Spinal cord (tissue), 10 donors: Measurements from ENCODE around the gene CEP89. TPM values are rescaled to one million over a fixed set of nuclear protein-coding genes. Genes with fewer than 3 reads are reported as not detected.

Experiments used
- DNase-seq, 6 donors: peaks; one replicate each; pipeline versions ENCODE4 v3.0.0 to v3.0.0-alpha.2; 2013 to 2015; ENCODE audit warnings: low spot score in 6 of 6, low read depth in 4 of 6
- H3K27ac ChIP-seq: one replicate; pipeline ENCODE4 v1.5.1; 2013; ENCODE audit warnings: low read depth, low read length, control low read depth
- H3K27me3 ChIP-seq: one replicate; pipeline ENCODE4 v1.6.1; 2013; ENCODE audit warnings: low read length; ENCODE audit not compliant: control insufficient read depth, insufficient read depth
- H3K36me3 ChIP-seq: one replicate; pipeline ENCODE4 v1.6.1; 2013; ENCODE audit warnings: low read length; ENCODE audit not compliant: control insufficient read depth, insufficient read depth
- H3K4me1 ChIP-seq: one replicate; pipeline ENCODE4 v1.6.1; 2013; ENCODE audit warnings: low read length; ENCODE audit not compliant: control insufficient read depth, insufficient read depth
- H3K4me3 ChIP-seq: one replicate; pipeline ENCODE4 v1.5.1; 2013; ENCODE audit warnings: low read depth, low read length, control low read depth
- H3K9me3 ChIP-seq: one replicate; pipeline ENCODE4 v1.6.1; 2013; ENCODE audit warnings: low read length; ENCODE audit not compliant: control insufficient read depth, insufficient read depth
- WGBS: methylation state at CpG from one replicate; pipeline ENCODE4 v1.1.5; 2013; ENCODE audit warnings: missing lambda C conversion rate; ENCODE audit not compliant: insufficient coverage; 5-methylcytosine and 5-hydroxymethylcytosine counted together
- polyA plus RNA-seq, 2 donors: library from polyadenylated mRNA; unstranded; fragments of 120-200 nt; gene quantifications; one replicate each; pipeline ENCODE4 v1.2.1, GENCODE V29; 2013; ENCODE audit not compliant: insufficient read length in 2 of 2
- total RNA-seq, 2 donors: library from RNA; depleted of rRNA in 1 of 2; stranded (reverse); fragments of 120-200 nt in 1 of 2; fragments of >200 nt in 1 of 2; gene quantifications; one replicate each; pipeline versions ENCODE4 v1.2.3 to v1.2.4, GENCODE V29; 2013 to 2014
- donor health status: healthy.

Gene CEP89
- total and polyA plus RNA-seq, 4 donors: 9.0 to 41.8 (median 26.3) TPM

DNA sequence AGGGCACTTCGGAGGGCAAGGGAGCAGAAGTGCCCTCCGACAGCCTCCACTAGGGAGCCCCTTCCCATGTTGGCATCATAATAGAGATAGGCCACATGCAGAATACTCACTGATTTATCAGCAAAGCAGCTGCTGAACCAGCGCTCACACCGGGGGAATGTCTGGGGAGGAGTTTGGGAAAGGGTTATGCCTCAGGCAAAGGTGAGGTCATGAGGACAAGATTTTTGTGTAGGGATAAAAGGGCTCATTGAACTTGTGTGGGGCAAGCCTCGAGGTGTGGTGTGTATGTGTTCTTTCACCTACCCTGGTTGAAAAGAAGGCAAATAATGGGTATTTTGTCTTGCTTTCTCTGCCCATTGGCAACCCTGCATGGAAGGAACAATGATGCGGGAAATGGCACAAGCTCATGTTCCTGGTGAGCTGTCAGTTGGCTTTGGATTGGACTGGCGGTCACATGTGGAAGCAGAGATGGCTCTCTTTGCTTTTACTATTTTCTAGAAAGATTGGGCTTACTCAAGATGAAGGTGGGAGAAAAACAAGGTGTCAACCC, 63.0 kb downstream of the CEP89 start:
- H3K4me1 ChIP-seq: no peaks in the 10 kb centered on the region
- no peaks in the 10 kb centered on the region for H3K27me3 ChIP-seq
- 75% methylated on average over 4 of the region's 7 CpGs for WGBS
- no peak for DNase-seq
- H3K27ac ChIP-seq: no peak overlapping the region
- peaks cover 30% of the 10 kb centered on the region for H3K36me3 ChIP-seq
- no peak overlapping the region for H3K4me3 ChIP-seq
- peaks cover 4% of the 10 kb centered on the region for H3K9me3 ChIP-seq

DNA sequence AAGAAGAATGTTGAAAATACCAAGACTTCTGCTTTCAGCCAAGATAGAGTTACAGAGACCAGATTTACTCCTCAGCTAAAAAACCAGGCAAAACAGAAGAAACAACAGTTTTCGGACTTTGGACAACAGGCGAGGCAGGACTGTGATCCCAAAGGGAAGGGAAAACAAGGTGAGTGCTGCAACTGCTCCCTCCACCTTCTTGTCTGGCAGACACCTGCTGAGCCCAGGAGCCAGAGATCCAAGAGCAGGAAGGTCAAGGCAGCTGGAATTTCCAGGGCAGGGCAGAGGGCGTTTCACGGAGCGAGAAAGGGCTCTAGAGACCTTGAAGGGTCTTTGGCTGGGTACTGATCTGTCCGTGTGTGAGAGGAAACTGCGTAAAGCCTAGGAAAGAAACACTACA, 69.3 kb downstream of the CEP89 start:
- H3K9me3 ChIP-seq: peaks cover 4% of the 10 kb centered on the region
- H3K4me3 ChIP-seq: no peak overlapping the region
- H3K4me1 ChIP-seq: no peaks in the 10 kb centered on the region
- 84% methylated on average over 5 of the region's 7 CpGs for WGBS
- no peak overlapping the region for H3K27ac ChIP-seq
- peaks cover 40% of the 10 kb centered on the region for H3K36me3 ChIP-seq
- no peak for DNase-seq
- no peaks in the 10 kb centered on the region for H3K27me3 ChIP-seq

DNA sequence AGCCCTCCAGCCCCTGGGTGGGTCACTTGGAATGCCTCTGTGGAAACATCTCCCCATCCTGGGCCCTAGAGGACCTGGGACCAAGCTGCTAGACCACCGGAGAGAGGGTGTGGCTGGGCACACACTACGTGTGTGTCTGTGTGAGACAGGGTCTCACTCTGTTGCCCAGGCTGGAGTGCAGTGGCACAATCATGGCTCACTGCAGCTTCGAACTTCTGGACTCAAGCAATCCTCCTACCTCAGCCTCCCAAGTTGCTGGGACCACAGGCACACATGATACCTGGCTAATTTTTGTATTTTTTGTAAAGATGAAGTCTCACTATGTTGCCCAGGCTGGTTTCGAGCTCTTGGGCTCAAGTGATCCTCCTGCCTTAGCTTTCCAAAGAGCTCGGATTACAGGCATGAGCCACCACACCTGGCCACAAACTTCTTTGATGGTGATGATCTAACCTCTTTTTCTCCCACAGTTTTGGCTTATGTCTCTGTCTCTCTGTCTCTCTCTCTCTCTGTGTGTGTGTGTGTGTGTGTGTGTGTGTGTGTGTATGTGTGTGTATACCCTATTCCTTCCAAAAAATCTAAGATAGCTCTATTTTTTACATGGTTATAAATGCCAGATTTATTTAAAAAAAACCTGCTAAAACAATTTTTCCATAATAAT, 70.1 kb downstream of the CEP89 start:
- no peak overlapping the region for H3K4me3 ChIP-seq
- no peaks in the 10 kb centered on the region for H3K4me1 ChIP-seq
- no peak overlapping the region for H3K27ac ChIP-seq
- no peak for DNase-seq
- peaks cover 4% of the 10 kb centered on the region for H3K9me3 ChIP-seq
- H3K27me3 ChIP-seq: no peaks in the 10 kb centered on the region
- 81% methylated on average over 3 of the region's 5 CpGs for WGBS
- peaks cover 33% of the 10 kb centered on the region for H3K36me3 ChIP-seq

DNA sequence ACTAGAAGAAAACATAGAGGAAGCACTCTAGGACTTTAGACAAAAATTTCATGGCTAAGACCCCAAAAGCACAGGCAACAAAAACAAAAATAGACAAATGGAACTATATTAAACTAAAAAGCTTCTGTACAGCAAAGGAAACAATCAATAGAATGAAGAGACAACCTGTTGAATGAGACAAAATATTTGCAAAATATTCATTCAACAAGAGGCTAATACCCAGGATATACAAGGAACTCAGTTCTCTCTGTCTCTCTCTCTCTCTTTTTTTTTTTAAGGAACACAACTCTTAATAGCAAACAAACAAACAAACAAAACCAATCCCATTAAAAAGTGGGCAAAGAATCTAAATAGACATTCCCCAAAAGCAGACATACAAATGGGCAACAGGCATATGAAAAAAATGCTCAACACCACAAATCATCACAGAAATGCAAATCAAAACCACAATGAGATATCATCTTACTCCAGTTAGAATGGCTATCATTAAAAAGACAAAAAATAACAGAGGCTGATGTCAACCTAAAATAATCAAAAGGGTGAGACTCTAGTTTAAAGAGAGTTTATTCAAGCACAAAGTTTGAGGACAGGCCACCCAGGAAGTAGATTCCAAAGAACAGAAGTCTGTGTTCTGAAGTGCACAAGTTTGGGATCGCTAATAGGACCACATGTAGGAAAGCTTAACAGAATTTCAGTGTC, 75.1 kb downstream of the CEP89 start:
- H3K36me3 ChIP-seq: peaks cover 29% of the 10 kb centered on the region
- no peaks in the 10 kb centered on the region for H3K4me1 ChIP-seq
- no peak overlapping the region for H3K27ac ChIP-seq
- H3K9me3 ChIP-seq: peaks cover 9% of the 10 kb centered on the region
- no peak for DNase-seq
- WGBS: 80% methylated on average over 1 of the region's 1 CpG
- H3K4me3 ChIP-seq: no peak overlapping the region
- H3K27me3 ChIP-seq: no peaks in the 10 kb centered on the region

DNA sequence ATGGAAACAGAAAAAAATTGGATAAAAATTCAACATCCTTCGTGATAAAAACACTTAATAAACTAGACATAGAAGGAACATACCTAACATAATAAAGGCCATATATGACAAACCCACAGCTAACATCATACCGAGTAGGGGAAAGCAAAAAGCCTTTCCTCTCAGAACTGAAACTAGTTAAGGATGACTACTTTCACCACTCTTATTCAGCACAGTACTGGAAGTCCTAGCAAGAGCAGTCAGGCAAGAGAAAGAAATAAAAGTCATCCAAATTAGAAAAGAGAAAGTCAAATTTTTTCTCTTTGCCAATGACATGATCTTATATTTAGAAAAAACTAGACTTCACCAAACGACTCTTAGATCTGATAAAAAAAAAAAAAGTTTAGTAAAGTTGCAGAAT, 76.4 kb downstream of the CEP89 start:
- Histone ChIP-seq H3K9me3 (peaks cover 9% of the 10 kb centered on the region), H3K27ac (no peak overlapping the region), H3K27me3 (no peaks in the 10 kb centered on the region), H3K4me3 (no peak overlapping the region), H3K4me1 (no peaks in the 10 kb centered on the region), H3K36me3 (peaks cover 27% of the 10 kb centered on the region)
- DNase-seq: no peak
- 100% methylated on average over 1 of the region's 3 CpGs for WGBS

DNA sequence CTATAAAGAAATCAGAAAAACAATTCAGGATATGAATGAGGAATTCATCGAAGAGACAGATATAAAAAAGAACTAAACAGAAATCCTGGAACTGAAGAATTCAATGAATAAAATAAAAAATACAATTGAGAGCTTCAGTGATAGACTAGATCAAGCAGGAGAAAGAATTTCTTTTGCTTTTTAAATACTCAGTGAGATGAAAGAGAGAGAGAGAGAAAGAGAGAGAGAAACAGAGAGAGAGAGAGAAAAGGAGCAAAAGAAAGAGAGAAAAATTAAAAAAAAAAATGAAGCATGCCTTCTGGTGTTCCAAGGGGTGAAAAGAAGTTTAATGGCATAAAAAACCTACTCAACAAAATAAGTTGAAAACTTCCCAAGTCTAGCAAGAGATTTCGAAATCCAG, 80.1 kb downstream of the CEP89 start:
- no CpG with 5 or more reads among the region's 2 CpGs for WGBS
- Histone ChIP-seq H3K36me3 (peaks cover 26% of the 10 kb centered on the region), H3K27ac (no peak overlapping the region), H3K27me3 (no peaks in the 10 kb centered on the region), H3K4me3 (no peak overlapping the region), H3K9me3 (peaks cover 9% of the 10 kb centered on the region), H3K4me1 (no peaks in the 10 kb centered on the region)
- DNase-seq: no peak

DNA sequence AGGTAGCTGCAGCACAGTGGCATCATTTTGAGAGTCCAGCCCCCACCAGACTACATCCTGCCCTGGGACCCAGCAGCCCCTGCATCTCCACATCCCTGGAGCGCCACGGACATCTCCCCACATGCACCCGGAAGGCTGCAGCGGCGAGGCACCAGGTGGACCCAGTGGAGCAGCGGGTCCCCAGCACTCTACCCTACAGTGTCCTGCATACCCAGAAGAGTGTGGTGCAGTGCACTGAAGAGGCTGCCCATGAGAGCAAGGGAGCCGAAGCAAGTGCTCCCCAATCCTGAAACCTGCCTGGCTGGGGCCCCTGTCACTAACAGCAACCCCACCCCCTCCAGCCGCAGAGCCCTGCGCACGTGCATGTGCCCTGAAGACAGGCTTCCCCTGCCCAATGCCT, 80.9 kb downstream of the CEP89 start:
- WGBS: 97% methylated on average over 10 of the region's 10 CpGs
- no peak for DNase-seq
- H3K27me3 ChIP-seq: no peaks in the 10 kb centered on the region
- no peaks in the 10 kb centered on the region for H3K4me1 ChIP-seq
- peaks cover 9% of the 10 kb centered on the region for H3K9me3 ChIP-seq
- H3K4me3 ChIP-seq: no peak overlapping the region
- H3K27ac ChIP-seq: no peak overlapping the region
- H3K36me3 ChIP-seq: peaks cover 29% of the 10 kb centered on the region

DNA sequence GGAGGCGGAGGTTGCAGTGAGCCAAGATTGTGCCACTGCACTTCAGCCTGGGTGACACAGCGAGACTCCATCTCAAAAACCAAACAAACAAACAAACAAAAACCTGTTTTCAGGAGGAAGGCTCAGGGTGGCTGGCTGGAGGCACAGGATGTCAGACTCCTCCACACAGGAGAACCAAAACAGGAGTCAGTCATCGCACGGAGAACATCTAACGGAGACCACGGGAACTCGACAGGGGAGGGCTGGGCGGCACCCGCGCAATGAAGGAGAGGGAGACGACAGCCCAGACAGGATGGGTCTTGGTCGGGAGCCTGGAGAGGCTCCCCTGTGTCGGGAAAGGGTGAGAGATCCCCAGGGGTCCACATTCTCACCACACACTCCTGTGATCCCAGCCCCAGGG, 81.4 kb downstream of the CEP89 start:
- Histone ChIP-seq H3K27ac (no peak overlapping the region), H3K4me1 (no peaks in the 10 kb centered on the region), H3K4me3 (no peak overlapping the region), H3K9me3 (peaks cover 9% of the 10 kb centered on the region), H3K27me3 (no peaks in the 10 kb centered on the region), H3K36me3 (peaks cover 29% of the 10 kb centered on the region)
- 94% methylated on average over 11 of the region's 13 CpGs for WGBS
- DNase-seq: no peak

DNA sequence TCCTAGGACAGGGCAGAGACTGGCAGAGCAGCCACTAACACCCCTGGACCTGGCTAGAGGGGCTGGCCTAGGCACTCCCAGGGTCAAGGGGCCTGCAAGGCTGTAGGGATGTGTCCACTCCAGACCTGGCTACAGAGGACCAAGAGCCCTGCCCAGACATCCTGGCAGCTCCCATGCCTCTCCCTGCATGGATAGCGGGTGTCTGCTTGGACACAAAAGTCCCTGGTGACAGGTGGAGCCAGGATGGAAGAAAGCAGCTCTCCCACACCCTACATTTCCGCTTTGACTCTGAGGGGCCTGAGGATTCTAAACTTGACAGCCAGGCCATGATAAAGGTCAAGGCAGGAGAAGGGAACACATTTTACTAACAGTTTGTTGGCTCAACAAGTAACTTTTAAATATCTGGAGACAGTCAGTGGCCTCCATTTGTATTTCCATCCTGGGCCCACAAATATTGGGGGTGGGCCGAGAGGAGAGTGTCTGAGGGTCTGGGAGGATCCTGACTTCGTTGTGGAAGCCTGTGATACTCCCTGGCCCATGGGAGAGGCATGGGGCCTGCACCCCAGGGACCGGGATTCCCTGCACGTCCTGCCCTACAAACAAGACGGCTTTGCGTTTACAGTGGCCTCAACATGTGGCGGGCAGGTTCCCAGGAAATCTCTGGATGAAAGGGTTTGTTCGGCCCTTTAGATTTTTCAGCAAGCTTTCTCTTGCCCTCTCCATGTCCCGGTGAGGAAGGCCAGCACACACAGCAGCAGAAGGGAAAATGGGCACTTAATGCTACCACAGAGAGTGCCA, 82.4 kb downstream of the CEP89 start:
- Histone ChIP-seq H3K4me1 (no peaks in the 10 kb centered on the region), H3K36me3 (peaks cover 29% of the 10 kb centered on the region), H3K4me3 (no peak overlapping the region), H3K9me3 (peaks cover 9% of the 10 kb centered on the region), H3K27me3 (no peaks in the 10 kb centered on the region), H3K27ac (no peak overlapping the region)
- 93% methylated on average over 11 of the region's 11 CpGs for whole genome bisulfite sequencing
- no peak for DNase-seq
